GM18499 (cell line): Measurements from ENCODE around the gene CERS3.
A peak's percentile ranks its signal among the peaks of the same experiment; 100 is the strongest.

ENCODE experiments used
- ATAC-seq: cut with Tn5 transposase; IDR thresholded peaks from one replicate; pipeline ENCODE4 v1.9.1; 2021; ENCODE audit warnings: moderate number of reproducible peaks; ENCODE audit not compliant: insufficient read depth, unreplicated experiment

CERS3 gene

DNA sequence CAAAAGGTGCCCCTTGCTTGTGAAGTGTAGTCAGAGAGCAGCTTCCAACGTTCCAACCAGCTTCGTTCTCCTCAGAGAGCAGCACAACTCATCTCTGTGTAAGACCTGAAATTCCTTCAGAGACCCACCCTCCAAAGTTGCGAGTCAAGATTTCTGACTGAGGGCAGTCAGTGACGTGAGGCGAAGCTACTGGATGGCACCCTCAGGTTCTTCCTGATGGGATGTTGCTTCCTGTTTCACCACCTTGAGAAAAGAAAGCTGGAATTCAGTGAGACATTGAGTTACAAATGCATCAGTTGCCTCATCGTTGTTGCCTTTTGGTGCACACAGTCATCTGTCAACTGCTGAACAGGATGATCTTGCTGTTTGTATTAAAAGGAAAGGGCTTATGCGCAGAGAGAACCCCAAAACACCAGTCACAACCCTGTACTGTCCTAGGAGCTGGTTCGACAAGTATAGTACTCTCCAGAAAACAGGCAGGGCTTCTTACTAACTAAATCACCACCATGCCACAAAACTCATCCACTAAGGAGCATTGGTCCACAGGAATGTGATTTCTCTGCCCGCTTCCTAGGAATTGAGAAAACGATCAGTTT is at the start of gene CERS3:
TSS of gene CERS3 (minus strand) at position 118 of the 596 bp plus-strand sequence. CDS start 27,101 bp downstream, outside the sequence.
- no peak for ATAC-seq

DNA sequence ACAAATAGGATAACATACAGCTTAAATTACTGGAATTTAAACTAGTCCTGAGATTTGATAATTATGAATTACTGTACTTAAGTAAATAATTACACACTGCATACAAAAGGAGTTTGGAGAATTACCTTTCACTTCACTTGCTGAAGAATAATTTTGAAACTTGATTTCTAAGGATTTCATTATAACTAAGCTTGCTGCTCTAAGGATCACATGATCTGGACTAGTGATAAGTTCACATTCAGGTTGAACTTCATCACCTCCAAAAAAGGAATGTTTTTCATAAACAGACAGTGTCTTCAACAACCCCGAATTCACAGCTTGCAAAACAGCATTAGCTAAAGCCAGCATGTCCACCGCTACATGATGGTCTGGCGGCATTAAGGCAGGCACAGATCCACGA is 44.8 kb upstream of the CERS3 start:
- no peak for ATAC-seq

DNA sequence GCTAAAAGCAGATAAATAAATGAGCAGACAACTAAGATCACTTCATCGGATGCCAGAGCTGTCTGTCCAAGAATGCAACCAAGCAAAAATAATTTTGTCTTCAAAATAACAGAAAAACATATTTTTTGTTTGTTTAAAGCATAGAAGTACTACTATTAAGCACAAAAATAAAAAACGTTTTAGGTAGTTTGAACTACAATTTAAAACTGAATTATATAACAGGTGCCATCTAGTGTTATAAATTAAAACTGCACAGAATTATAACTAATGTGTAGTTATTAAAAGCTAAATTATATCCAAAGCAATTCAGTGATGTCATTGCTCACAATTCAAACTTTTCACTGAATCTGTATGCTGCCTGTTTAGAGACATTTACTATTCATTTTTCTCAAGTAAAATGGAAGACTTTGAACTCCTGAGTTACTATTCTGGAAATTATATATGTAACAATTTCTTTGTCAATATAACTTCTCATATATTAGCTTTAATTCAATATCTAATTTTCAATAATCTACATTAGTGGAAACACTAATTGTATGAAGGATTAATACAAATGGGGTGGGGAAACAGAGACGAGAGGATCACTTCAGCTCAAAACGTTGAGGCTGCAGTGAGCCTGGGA is 43.7 kb upstream of the CERS3 start:
- ATAC-seq = no peak

DNA sequence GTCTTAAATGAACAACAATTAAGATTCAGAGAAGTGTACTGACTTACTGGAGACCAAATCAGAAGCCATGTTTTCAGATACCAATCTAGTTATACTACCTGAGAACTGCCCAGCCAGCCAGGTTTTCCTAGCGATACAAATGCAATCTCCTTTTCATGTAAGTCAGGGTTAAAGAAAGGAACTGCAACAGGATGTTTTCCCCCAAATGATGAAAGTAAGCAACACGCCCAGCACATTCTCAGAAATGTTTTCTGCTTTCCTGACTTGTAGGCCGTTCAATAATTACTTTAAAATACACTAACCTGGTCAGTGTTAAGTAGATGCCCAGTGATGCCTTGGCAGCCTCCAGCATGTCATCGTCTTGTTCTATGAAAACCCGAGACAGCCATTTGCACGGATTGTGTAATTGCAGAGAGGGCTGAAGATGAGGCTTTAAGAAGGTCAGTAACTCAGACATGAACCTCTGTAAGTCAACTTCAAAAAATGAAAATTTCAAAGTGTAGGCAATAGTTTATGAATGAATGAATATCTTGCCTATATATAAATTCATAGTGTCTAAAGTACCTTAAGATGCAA is 42.9 kb upstream of the CERS3 start:
- ATAC-seq = no peak

DNA sequence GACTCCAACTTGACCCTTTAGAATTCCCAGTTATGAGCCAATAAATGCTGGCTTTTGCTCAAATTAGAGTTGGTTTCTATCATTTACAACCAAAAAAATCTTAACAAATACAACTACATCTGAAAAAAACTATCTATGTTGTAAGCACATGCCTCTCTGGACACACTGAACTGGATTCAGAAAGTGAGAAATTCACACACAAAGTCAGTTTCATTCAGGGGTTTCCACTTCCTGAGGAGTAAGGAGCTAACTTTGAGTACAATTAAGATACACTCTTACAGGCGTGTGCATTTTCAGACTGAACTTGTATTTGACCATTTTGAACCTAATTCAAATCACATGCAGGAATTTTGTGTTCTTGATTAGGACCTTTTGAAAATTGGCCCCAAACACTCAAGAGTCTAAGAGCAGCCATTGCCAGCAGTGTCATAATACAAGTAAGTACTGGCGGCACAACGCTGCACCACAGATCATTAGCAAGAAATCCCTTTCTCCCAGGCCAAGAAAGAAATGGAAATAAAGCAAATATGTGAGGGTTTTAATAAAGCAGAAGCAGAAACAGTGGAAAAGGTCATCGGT is 42.1 kb upstream of the CERS3 start:
- peak; percentile 63 for ATAC-seq

DNA sequence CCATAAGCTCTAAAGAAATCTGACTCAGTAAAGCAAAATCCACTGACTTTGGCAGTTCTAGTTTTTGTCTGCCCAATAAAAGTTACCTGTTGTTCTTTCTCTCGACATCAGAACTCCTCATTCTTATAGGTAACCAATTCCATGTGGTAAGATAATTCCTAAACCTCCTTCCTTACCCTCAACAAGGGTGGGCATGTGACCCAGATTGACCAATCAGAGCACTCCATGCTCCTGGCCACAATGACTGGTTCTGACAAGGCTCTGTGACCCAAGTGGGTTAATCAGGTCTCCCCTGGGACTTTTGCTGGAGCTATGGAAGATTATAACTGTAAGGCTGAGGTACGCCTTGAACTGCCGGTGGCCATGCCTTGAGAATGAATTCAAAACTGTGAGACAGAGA is 41.5 kb upstream of the CERS3 start:
- ATAC-seq = no peak

DNA sequence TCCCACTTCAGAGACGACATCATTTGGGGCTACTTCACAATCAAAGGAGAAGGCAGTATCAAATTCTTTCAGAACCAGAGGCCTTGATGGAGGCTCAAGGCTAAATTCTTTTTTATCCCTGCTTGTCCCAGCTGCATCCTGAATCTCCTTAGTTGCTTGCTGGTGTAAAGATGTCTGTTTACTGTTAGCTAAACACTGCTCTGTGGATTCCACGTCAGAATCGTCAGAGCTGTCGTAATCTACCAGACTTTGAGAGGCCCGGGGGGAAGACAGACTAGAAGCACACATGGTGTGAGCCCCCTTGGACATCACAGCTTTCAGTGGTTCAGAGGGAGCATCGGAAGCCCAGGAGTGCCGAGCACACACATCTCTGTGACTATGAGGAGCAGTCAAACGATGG is 40.6 kb upstream of the CERS3 start:
- ATAC-seq = no peak

DNA sequence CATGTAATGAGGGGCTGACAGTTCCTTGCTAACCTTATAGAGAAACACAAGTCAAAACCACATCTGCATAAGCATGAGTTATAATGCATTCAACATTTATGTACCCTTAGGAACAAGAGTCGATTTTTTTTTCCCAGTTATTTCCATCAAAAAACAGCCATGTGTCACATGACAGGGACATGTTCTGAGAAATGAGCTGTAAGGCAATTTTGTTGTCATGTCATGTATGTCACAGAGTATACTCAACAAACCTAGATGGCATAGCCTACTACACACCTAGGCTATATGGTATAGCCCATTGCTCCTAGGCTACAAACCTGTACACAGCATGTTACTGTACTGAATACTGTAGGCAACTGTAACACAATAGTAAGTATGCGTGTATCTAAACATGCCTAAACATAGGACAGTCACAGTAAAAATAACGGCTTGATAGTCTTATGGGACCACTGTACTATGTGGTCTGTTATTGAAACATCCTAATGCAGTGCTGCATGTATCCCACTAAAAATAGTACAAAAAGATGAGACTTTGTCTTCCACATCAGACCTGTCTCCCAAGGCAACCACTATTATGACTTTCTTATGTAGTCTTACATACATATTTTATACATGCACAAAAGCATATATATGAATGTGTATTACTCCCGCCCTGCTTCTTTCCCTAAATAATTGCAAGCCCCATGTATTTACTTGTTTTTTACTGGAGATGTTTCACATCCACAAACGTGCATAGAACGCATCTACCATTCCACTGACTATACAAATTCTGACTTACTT is 38.3 kb upstream of the CERS3 start:
- no peak for ATAC-seq

DNA sequence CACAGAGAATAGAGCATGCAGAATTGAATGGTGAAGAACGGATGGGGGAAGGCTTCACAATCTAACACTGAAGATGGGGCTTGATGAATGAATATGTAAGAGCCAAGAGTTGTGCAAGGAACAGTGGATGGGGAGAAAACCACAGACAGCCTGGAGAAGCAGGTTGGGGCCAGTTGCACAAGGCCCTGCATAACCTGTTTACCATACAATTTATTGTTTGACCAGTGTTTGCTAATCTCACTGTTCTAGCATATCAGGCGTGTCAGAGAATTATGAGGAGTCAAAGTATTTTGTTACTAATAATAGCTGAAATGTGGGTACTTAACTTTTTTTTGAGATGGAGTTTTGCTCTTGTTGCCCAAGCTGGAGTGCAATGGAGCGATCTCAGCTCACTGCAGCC is 36.8 kb upstream of the CERS3 start:
- ATAC-seq = no peak

DNA sequence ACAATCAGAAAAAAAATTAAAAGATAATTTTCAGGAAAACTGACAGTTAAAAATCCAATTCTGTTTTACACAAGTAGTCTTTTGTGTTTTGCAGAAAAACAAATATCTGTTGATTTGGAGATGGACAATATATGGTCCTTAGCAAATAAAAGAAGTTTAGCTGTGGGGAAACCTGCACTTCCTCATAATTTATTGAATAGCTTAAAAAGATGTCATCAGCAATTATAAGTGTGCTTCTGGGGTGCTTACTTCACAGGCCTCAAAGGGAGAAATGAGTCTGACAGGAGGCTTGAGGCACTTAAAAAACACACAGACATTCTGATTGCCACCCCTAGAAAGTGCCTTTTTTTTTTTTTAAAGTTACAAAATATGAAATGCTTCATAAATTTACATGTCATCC is 31.6 kb upstream of the CERS3 start:
- no peak for ATAC-seq

DNA sequence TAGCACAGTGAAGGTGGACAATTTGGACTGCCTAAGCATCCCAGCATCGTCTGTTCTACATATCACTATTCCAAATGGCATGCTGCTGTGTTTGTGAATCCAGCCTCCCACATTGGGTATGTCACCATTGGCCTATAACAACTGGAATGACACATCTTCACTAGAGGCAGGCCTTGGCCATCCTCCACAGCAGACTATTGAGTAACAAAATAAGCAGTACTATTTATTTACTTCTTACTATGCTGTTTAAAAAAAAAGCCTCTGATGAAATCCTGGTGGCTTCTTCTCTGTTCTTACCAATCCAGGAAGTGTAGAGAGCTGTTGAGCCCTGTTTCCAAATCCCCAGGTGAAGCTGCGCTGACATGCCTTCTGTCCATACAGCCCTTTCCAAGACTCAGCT is 30.6 kb upstream of the CERS3 start:
- no peak for ATAC-seq

DNA sequence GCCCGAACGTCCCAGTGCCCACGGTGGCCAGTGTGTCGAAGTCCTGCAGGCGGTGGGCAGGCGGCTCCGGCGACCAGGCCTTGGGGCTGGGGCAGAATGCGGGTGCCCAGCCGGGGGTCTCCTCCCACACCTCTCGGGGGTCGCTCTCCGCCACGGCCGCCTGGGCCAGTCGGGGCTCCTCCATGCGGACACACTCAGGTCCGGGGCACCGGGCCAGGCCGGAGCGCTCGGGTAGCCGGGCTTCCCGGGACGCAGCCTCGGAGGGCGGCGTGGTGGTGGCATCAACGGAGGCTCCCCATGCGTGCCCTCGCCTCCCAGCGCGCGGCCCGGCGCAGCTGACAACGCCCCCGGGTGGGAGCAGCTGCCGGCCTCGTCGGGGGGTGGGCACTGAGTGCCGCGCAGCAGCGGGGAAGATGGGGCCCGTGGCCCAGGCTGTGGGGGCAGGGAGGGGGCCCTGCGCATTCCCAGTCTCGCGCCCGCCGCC is 30.1 kb upstream of the CERS3 start:
- ATAC-seq = no peak

DNA sequence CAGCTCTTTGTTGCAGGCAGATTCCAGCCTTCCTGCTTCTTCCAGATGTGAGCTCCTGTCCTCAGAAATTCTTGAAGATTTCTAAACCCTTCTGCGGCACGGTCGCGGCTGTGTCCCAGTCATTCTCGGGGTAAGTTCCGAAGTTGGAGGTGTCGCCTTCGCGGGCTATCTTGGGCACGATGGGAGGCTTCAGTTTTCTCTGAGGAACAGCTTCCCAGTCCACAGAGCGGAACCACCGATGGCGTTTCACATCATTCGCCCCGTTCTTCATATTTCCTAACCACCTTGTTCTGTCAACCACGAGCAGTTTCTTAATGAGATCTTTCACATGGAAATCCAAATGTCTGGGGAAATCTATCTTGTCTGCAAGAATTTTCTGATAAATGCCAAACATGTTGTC is 24.7 kb upstream of the CERS3 start:
- no peak for ATAC-seq

DNA sequence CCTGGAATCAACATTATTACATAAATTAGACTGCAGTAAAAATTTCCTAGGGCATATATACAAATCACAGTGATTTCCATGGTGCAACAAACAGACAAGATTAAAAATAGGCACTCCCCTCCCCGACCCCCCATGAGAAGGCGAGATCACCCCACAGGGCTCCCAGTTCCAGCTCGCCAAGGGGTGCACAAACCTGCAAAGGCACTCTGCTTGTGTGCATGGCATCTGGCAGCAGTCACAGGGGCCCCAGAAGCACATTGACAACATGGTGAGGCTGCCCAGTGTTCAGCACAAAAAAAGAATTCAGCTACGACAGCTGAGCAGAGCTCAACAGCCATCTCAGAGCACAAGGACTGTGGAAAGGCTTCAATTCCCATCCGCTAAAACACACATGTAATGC is 19.2 kb upstream of the CERS3 start:
- ATAC-seq = no peak

DNA sequence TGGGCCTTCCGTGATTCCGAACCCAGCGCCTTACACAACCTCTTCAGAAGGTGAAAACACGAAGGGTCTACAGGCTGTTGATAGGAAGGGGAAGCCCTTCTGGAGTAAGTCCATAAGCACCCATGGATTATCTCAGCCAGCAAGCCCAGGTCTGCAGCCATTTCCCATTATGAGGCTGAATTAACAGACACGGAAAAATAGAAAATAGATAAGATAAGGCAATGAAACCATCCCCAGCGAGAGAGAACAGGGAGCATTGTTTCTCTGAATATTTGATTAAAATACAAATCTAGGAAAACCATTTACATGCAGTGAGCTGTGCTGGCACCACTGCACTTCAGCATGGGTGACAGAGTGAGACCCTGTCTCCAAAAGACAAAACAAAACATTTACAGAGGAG is 16.2 kb upstream of the CERS3 start:
- ATAC-seq = no peak

DNA sequence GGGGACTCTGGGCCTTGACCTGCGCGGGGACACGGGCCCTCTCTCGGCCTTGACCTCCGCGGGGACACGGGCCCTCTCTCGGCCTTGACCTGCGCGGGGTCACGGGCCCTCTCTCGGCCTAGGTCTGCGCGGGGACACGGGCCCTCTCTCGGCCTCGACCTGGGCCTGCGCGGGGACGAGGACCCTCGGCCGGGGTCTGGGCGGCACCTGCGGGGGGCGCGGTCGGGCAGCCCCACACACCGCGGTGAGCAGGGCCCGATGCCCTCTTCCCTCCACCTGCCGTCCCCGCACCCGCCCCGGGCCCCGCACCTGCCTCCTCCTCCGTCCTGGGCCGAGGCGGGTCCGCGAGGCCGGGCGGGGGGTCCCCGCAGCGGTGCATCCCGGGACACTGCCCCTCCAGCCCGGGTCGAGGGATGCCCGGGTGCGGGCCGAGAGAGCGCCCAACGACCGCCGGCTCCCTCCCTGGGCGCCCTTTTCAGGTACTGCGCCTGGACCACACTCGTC is 15.6 kb upstream of the CERS3 start:
- no peak for ATAC-seq

DNA sequence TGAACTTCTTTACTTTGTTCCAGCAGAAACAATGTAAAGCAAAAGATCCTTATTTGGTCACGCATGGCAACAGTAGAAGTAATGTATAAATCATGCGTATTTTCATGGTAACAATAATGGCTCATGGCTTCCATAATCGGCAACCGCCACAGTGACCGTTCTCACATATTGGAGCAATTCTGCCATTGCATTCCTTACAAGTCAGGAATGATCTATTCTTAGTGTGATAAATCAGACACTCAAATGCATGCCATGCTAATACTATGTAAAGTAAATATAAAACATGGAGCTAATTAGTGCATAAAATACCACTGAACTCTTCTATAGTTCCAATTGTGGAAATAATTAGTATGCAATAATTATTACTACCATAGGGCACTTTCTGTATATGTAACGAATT is 13.5 kb upstream of the CERS3 start:
- ATAC-seq = no peak

DNA sequence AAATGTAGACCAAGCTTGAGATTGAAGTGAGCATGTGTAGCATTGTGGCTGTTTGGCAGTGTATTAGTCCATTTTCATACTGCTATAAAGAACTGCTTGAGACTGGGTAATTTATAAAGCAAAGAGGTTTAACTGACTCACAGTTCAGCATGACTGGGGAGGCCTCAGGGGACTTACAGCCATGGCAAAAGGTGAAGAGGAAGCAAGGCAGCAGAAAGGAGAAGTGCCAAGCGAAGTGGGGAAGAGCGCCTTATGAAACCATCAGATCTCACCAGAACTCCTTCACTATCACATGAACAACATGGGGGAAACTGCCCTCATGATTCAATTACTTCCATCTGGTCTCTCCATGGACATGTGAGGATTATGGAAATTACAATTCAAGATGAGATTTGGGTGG is 8.6 kb upstream of the CERS3 start:
- ATAC-seq = peak; percentile 60

DNA sequence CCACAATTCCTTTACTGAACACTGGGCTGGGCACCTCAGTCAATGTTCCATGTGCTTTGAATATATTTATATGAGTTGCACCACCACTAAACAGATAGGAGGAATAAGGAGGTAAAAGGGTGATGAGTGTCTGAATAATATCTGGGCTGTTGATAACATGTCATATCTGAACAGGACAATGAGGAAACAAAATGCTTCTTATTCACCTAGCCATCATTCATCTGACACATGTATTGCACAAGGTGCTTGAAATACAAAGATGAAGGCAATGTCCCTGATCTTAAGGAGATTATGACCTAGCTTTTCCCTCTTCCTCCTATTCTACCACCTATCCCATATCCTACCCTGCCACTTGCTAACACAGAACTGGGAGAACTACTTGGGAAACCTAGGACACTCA is 8.0 kb upstream of the CERS3 start:
- ATAC-seq = no peak

DNA sequence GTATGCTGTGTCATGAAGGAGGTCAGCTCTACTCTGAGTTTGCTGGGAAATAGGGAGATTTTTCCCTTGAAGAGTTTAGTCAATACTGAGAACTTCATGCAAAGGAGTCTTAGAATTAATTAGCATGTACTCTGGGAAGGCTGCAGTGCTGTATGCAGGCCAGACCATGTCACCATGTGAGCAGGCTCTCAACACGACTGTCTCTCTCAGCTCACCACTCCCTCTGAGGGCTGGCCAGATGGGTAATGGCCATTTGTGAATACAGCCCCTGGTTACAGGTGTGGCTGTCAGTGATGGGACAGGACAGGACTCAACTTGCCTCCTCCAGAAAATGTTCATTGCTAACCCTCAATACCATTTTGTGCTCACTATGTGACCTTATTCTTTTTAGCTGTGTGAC is 5.1 kb upstream of the CERS3 start:
- no peak for ATAC-seq

DNA sequence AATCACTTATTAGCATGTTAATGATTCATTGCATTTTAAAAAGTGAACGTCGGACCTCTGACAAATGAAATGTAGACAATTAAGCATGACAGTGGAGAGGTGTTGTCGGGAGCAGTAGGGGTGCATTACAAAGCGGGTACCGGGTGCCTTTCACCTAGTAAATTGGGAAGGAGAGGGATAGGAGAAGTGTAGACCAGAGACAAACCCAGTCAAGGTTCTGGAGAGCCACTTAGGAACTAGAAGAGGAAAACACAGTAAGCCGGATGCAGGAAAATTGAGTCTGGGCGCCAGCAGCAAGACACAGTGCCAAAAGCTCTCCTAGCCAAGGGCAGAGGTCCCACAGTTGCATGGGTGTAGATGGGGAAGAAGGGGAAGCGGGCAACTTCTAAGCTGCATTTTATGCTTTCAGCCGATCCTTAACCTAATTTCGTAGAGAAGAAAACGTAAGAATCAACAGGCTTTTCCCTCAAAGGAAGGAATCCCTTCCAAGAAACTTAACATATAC is 3.1 kb upstream of the CERS3 start:
- no peak for ATAC-seq
